Dermis microvascular lymphatic vessel endothelial cell (primary cell): Measurements from ENCODE around the gene RAB6B. TPM values are rescaled to one million over a fixed set of nuclear protein-coding genes. Genes with fewer than 3 reads are reported as not detected.

Experiments used
- DNase-seq, 2 donors: peaks; one replicate each; pipeline versions ENCODE4 v3.0.0 to v3.0.0-alpha.2; 2010; ENCODE audit warnings: low read depth in 2 of 2
- total RNA-seq: library from RNA; depleted of rRNA; stranded (reverse); fragments of >200 nt; gene quantifications from 2 replicates; pipeline ENCODE4 v1.2.1, GENCODE V29; 2014

RAB6B gene
- total RNA-seq, 1 donor from 2014 or later = 0.39 TPM

- DNase-seq = no peak
Observed at GRCh38 chr3:133896002-133896761, 500 bp upstream of the RAB6B start.

GRCh38 chr3:133894353-133895207 is 1.1 kb downstream of the RAB6B start:
- no peak for DNase-seq

- no peak for DNase-seq
Observed at GRCh38 chr3:133893683-133894352, 1.9 kb downstream of the RAB6B start.

GRCh38 chr3:133892541-133893231 is 3.0 kb downstream of the RAB6B start:
- DNase-seq = no peak

GRCh38 chr3:133891662-133892378 is 3.9 kb downstream of the RAB6B start:
- DNase-seq = no peak

- no peak for DNase-seq
Observed at GRCh38 chr3:133890972-133891644, 4.6 kb downstream of the RAB6B start.

- DNase-seq = no peak
Observed at GRCh38 chr3:133890037-133890436, 5.6 kb downstream of the RAB6B start.

GRCh38 chr3:133888726-133889340 is 6.8 kb downstream of the RAB6B start:
- DNase-seq = no peak

- DNase-seq = no peak
Observed at GRCh38 chr3:133887803-133888703, 7.6 kb downstream of the RAB6B start.

GRCh38 chr3:133887074-133887802 is 8.4 kb downstream of the RAB6B start:
- no peak for DNase-seq

- DNase-seq = no peak
Observed at GRCh38 chr3:133886031-133886722, 9.5 kb downstream of the RAB6B start.

- no peak for DNase-seq
Observed at GRCh38 chr3:133884887-133885711, 10.6 kb downstream of the RAB6B start.

GRCh38 chr3:133884054-133884886 is 11.4 kb downstream of the RAB6B start:
- no peak for DNase-seq

GRCh38 chr3:133883641-133884040 is 12.0 kb downstream of the RAB6B start:
- DNase-seq = no peak

GRCh38 chr3:133882986-133883586 is 12.6 kb downstream of the RAB6B start:
- no peak for DNase-seq
